NCI-H345 (cell line): ENCODE data around the gene FKBP6.
"Not testable (repeated sequence)": the region's sequence is repeated elsewhere in the genome, so short reads cannot be mapped to it uniquely, and the experiment has no call there.

Experiments used
- DNase-seq: peaks from one replicate; lab custom pipeline; 2025; lab: John Stamatoyannopoulos, UW

FKBP6 gene

GRCh38 chr7:73356159-73356558, 28.2 kb downstream of the FKBP6 start:
- DNase-seq, result no peak

GRCh38 chr7:73358590-73359275, 30.8 kb downstream of the FKBP6 start:
- no peak for DNase-seq

- no peak for DNase-seq
Measured at GRCh38 chr7:73359306-73359705, 31.3 kb downstream of the FKBP6 start.

GRCh38 chr7:73359746-73360375, 31.9 kb downstream of the FKBP6 start:
- no peak for DNase-seq

GRCh38 chr7:73360590-73360989, 32.6 kb downstream of the FKBP6 start:
- DNase-seq, result not testable (repeated sequence)

- DNase-seq, result no peak
Measured at GRCh38 chr7:73363225-73364005, 35.5 kb downstream of the FKBP6 start.

- DNase-seq, result no peak
Measured at GRCh38 chr7:73364006-73364728, 36.2 kb downstream of the FKBP6 start.

GRCh38 chr7:73366127-73366526, 38.2 kb downstream of the FKBP6 start:
- DNase-seq, result no peak

GRCh38 chr7:73366990-73367389, 39.0 kb downstream of the FKBP6 start:
- DNase-seq, result no peak

GRCh38 chr7:73369009-73369408, 41.0 kb downstream of the FKBP6 start:
- DNase-seq, result no peak

- no peak for DNase-seq
Measured at GRCh38 chr7:73369622-73370021, 41.7 kb downstream of the FKBP6 start.

GRCh38 chr7:73373741-73374140, 45.8 kb downstream of the FKBP6 start:
- DNase-seq, result no peak

GRCh38 chr7:73376262-73376661, 48.3 kb downstream of the FKBP6 start:
- not testable (repeated sequence) for DNase-seq

GRCh38 chr7:73376671-73377412, 48.9 kb downstream of the FKBP6 start:
- no peak for DNase-seq

GRCh38 chr7:73377413-73378200, 49.6 kb downstream of the FKBP6 start:
- DNase-seq, result not testable (repeated sequence)

- DNase-seq, result no peak
Measured at GRCh38 chr7:73382934-73383503, 55.1 kb downstream of the FKBP6 start.

- no peak for DNase-seq
Measured at GRCh38 chr7:73387221-73387828, 59.4 kb downstream of the FKBP6 start.

GRCh38 chr7:73387908-73388414, 60.0 kb downstream of the FKBP6 start:
- no peak for DNase-seq

GRCh38 chr7:73391396-73391795, 63.4 kb downstream of the FKBP6 start:
- no peak for DNase-seq

GRCh38 chr7:73394422-73394821, 66.5 kb downstream of the FKBP6 start:
- DNase-seq, result no peak
